Spleen (tissue), 11 donors: ENCODE measurements around the gene ATXN1. TPM values are rescaled to one million over a fixed set of nuclear protein-coding genes. Genes with fewer than 3 reads are reported as not detected.

ENCODE experiments used
- DNase-seq: peaks from one replicate; pipeline ENCODE4 v3.0.0-alpha.2; 2020
- H3K27ac ChIP-seq, 8 donors: fragments of 200-600 bp; sonication (generic) in 7 of 8; 1 replicate in 4 of 8; 2 replicates in 4 of 8; pipeline versions ENCODE4 v1.5.0 to v1.8.0; 2016 to 2021; ENCODE audit warnings: inconsistent platforms in 4 of 8, mild to moderate bottlenecking in 4 of 8, moderate library complexity in 1 of 8
- H3K27me3 ChIP-seq, 7 donors: fragments of 200-600 bp; sonication (generic) in 6 of 7; replicated peaks in 1 of 7; 1 replicate in 4 of 7; 2 replicates in 3 of 7; pipeline versions ENCODE4 v1.5.0 to v1.8.0; 2016 to 2021; ENCODE audit warnings: inconsistent platforms in 3 of 7, mild to moderate bottlenecking in 1 of 7
- H3K36me3 ChIP-seq, 6 donors: fragments of 200-600 bp; sonication (generic) in 5 of 6; 1 replicate in 4 of 6; 2 replicates in 2 of 6; pipeline versions ENCODE4 v1.5.0 to v1.8.0; 2016 to 2021; ENCODE audit warnings: inconsistent platforms in 2 of 6
- H3K4me1 ChIP-seq, 6 donors: fragments of 200-600 bp; sonication (generic) in 5 of 6; 1 replicate in 3 of 6; 2 replicates in 3 of 6; pipeline versions ENCODE4 v1.5.0 to v1.8.0; 2016 to 2021; ENCODE audit warnings: inconsistent platforms in 3 of 6
- H3K4me3 ChIP-seq, 8 donors: fragments of 200-600 bp; sonication (generic) in 7 of 8; 1 replicate in 4 of 8; 2 replicates in 4 of 8; pipeline versions ENCODE4 v1.5.0 to v1.8.0; 2016 to 2021; ENCODE audit warnings: inconsistent platforms in 4 of 8, mild to moderate bottlenecking in 4 of 8, moderate library complexity in 2 of 8
- H3K9me3 ChIP-seq, 8 donors: fragments of 200-600 bp; sonication (generic) in 7 of 8; 1 replicate in 4 of 8; 2 replicates in 4 of 8; pipeline versions ENCODE4 v1.5.0 to v1.8.0; 2016 to 2021; ENCODE audit warnings: inconsistent platforms in 4 of 8
- CTCF ChIP-seq, 11 experiments: fragments of 200-600 bp in 7 of 11; fragments of 450-650 bp in 4 of 11; sonication (generic) in 4 of 11; IDR thresholded peaks in 8 of 11; conservative IDR thresholded peaks in 3 of 11; 1 replicate in 7 of 11; 2 replicates in 4 of 11; pipeline versions ENCODE4 v1.4.0 to v1.8.0; 2016 to 2021; ENCODE audit warnings: antibody characterized with exemption in 11 of 11, inconsistent platforms in 4 of 11, mild to moderate bottlenecking in 1 of 11
- POLR2A ChIP-seq, 3 donors: fragments of 450-650 bp; IDR thresholded peaks; one replicate each; pipeline ENCODE4 v1.5.1; 2017; ENCODE audit warnings: antibody characterized with exemption in 3 of 3, mild to moderate bottlenecking in 1 of 3
- POLR2AphosphoS5 ChIP-seq, 3 donors: sonication (generic); formaldehyde crosslinking; IDR thresholded peaks; one replicate each; pipeline ENCODE4 v1.5.1; 2017; ENCODE audit warnings: antibody characterized with exemption in 3 of 3
- WGBS, 5 donors: extraction: QIAGEN DNeasy Blood & Tissue Kit in 3 of 5; methylation state at CpG; one replicate each; pipeline versions ENCODE4 v1.1.5 to v1.1.7; 2013 to 2018; 5-methylcytosine and 5-hydroxymethylcytosine counted together
- intact Hi-C: fragments of 100-400 bp; cut with DNase I; formaldehyde crosslinking; loops from one replicate; pipeline ENCODE4 v1.15.0; 2023; ENCODE audit warnings: low total_unique reads
- polyA plus RNA-seq, 3 donors: library from polyadenylated mRNA; stranded (reverse); fragments of 200-250 nt; gene quantifications; one replicate each; pipeline ENCODE4 v1.2.1, GENCODE V29; 2013
- total RNA-seq, 7 donors: library from RNA; depleted of rRNA in 3 of 7; stranded (reverse); fragments of >200 nt in 3 of 7; fragmentation: NEBNext Ultra II Directional in 4 of 7; extraction: Animal tissue kit (Norgen Biotek cat#: 25700) in 4 of 7; gene quantifications; one replicate each; pipeline versions ENCODE4 v1.1.0 to v1.2.1, GENCODE V29; 2016 to 2021
- donor health status: healthy with polysubstance abuse.
- donor health status: DM: no; HTN: no; CAD: no; lungs with moderate emphysema.
- donor health status: DM: no; HTN: no; CAD: no.
- donor health status: Bipolar disorder and iron deficiency.
- donor health status: healthy.
- donor health status: DM: no; HTN: no; CAD: no.
- donor health status: DM: yes; HTN: yes; CAD: no.

Gene ATXN1
- total and polyA plus RNA-seq, 10 donors: 3.5 to 123 (median 73.9) TPM

- H3K4me3 ChIP-seq: no peak overlapping the region
- TF ChIP-seq POLR2AphosphoS5 (IDR thresholded peaks at IDR 0.05) (peak in 1 of 3 donors; percentile 22), CTCF (IDR thresholded peaks at IDR 0.05 in 8 of 11, conservative IDR thresholded peaks at IDR 0.05 in 3 of 11) (no peak)
- no peak for DNase-seq
- no peaks in the 10 kb centered on the region for H3K9me3 ChIP-seq
- peak overlapping the region in 7 of 8 donors; percentile 64 to 82 (median 77) for H3K27ac ChIP-seq
- H3K4me1 ChIP-seq: peaks cover 8 to 74% (median 38%) of the 10 kb centered on the region in 6 donors
- intact Hi-C loops: no loop called here
- H3K27me3 ChIP-seq: no peaks in the 10 kb centered on the region
- 68 to 92% (median 81%) methylated on average over 8 of the region's 8 CpGs for WGBS, 5 donors
- peaks cover 0 to 4% (median 0%) of the 10 kb centered on the region in 6 donors for H3K36me3 ChIP-seq
These were observed 79.9 kb downstream of the ATXN1 start for GRCh38 chr6:16681260-16681873.

- Histone ChIP-seq H3K27ac (no peak overlapping the region), H3K4me3 (no peak overlapping the region), H3K36me3 (peaks cover 0 to 10% (median 0%) of the 10 kb centered on the region in 6 donors), H3K9me3 (no peaks in the 10 kb centered on the region), H3K4me1 (peaks cover 2 to 69% (median 26%) of the 10 kb centered on the region in 6 donors), H3K27me3 (no peaks in the 10 kb centered on the region)
- TF ChIP-seq POLR2A (IDR thresholded peaks at IDR 0.05) (no peak), POLR2AphosphoS5 (IDR thresholded peaks at IDR 0.05) (no peak), CTCF (IDR thresholded peaks at IDR 0.05 in 8 of 11, conservative IDR thresholded peaks at IDR 0.05 in 3 of 11) (no peak)
- no peak for DNase-seq
- intact Hi-C loops: no loop called here
- WGBS, 5 donors: 88 to 100% (median 96%) methylated on average over 1 of the region's 1 CpG
These were observed 82.2 kb downstream of the ATXN1 start for GRCh38 chr6:16679050-16679449.

GRCh38 chr6:16677458-16677857, 83.8 kb downstream of the ATXN1 start:
- 81 to 89% (median 84%) methylated on average over 2 of the region's 2 CpGs for WGBS, 5 donors
- Histone ChIP-seq H3K36me3 (peaks cover 0 to 10% (median 0%) of the 10 kb centered on the region in 6 donors), H3K4me1 (peaks cover 0 to 69% (median 12%) of the 10 kb centered on the region in 6 donors), H3K9me3 (no peaks in the 10 kb centered on the region), H3K4me3 (no peak overlapping the region), H3K27ac (no peak overlapping the region), H3K27me3 (no peaks in the 10 kb centered on the region)
- TF ChIP-seq POLR2AphosphoS5 (IDR thresholded peaks at IDR 0.05) (no peak), CTCF (IDR thresholded peaks at IDR 0.05 in 8 of 11, conservative IDR thresholded peaks at IDR 0.05 in 3 of 11) (no peak), POLR2A (IDR thresholded peaks at IDR 0.05) (no peak)
- no peak for DNase-seq
- intact Hi-C loops: no loop called here

- Histone ChIP-seq H3K4me3 (no peak overlapping the region), H3K27me3 (no peaks in the 10 kb centered on the region), H3K27ac (no peak overlapping the region), H3K36me3 (peaks cover 0 to 10% (median 0%) of the 10 kb centered on the region in 6 donors), H3K9me3 (no peaks in the 10 kb centered on the region), H3K4me1 (peaks cover 0 to 72% (median 12%) of the 10 kb centered on the region in 6 donors)
- DNase-seq: no peak
- intact Hi-C loops: no loop called here
- TF ChIP-seq CTCF (IDR thresholded peaks at IDR 0.05 in 8 of 11, conservative IDR thresholded peaks at IDR 0.05 in 3 of 11) (no peak), POLR2A (IDR thresholded peaks at IDR 0.05) (no peak), POLR2AphosphoS5 (IDR thresholded peaks at IDR 0.05) (no peak)
- WGBS, 5 donors: 70 to 79% (median 78%) methylated on average over 6 of the region's 6 CpGs
These were observed 84.3 kb downstream of the ATXN1 start for GRCh38 chr6:16676978-16677377.
